Sigmoid colon (tissue), 7 donors: ENCODE results near the gene NUB1. TPM values are rescaled to one million over a fixed set of nuclear protein-coding genes. Genes with fewer than 3 reads are reported as not detected.

ENCODE experiments used
- DNase-seq: peaks from one replicate; pipeline ENCODE4 v3.0.0-alpha.2; 2019
- H3K27ac ChIP-seq, 4 donors: fragments of 200-600 bp; sonication (generic); one replicate each; pipeline ENCODE4 v1.5.1; 2016 to 2019; ENCODE audit warnings: mild to moderate bottlenecking in 1 of 4
- H3K27me3 ChIP-seq, 3 donors: fragments of 200-600 bp; sonication (generic); one replicate each; pipeline ENCODE4 v1.5.1; 2019; ENCODE audit warnings: mild to moderate bottlenecking in 1 of 3
- H3K36me3 ChIP-seq, 4 donors: fragments of 200-600 bp; sonication (generic); one replicate each; pipeline ENCODE4 v1.5.1; 2016 to 2019
- H3K4me1 ChIP-seq, 4 donors: fragments of 200-600 bp; sonication (generic); one replicate each; pipeline ENCODE4 v1.5.1; 2017 to 2019
- H3K4me3 ChIP-seq, 4 donors: fragments of 200-600 bp; sonication (generic); one replicate each; pipeline ENCODE4 v1.5.1; 2017 to 2019; ENCODE audit warnings: mild to moderate bottlenecking in 2 of 4, moderate library complexity in 1 of 4
- H3K9me3 ChIP-seq, 4 donors: fragments of 200-600 bp in 3 of 4; sonication (generic) in 3 of 4; one replicate each; pipeline versions ENCODE4 v1.5.1 to v1.6.1; 2013 to 2019
- EP300 ChIP-seq, 4 donors: sonication (generic); formaldehyde crosslinking; IDR thresholded peaks; one replicate each; pipeline ENCODE4 v1.6.1; 2017; ENCODE audit warnings: antibody characterized with exemption in 4 of 4
- POLR2A ChIP-seq, 2 donors: fragments of 450-650 bp; IDR thresholded peaks; one replicate each; pipeline ENCODE4 v1.6.1; 2016; ENCODE audit warnings: antibody characterized with exemption in 2 of 2, mild to moderate bottlenecking in 2 of 2, moderate library complexity in 2 of 2
- POLR2AphosphoS5 ChIP-seq, 4 donors: sonication (generic); formaldehyde crosslinking; IDR thresholded peaks; one replicate each; pipeline ENCODE4 v1.6.1; 2017; ENCODE audit warnings: antibody characterized with exemption in 4 of 4
- WGBS, 2 donors: extraction: QIAGEN DNeasy Blood & Tissue Kit; methylation state at CpG; one replicate each; pipeline ENCODE4 v1.1.7; 2013; 5-methylcytosine and 5-hydroxymethylcytosine counted together
- intact Hi-C: fragments of 100-400 bp; cut with DNase I; formaldehyde crosslinking; loops from one replicate; pipeline ENCODE4 v1.15.1; 2023
- polyA plus RNA-seq, 3 donors: library from polyadenylated mRNA; stranded (reverse); fragments of 200-250 nt; gene quantifications; one replicate each; pipeline ENCODE4 v1.2.3, GENCODE V29; 2013
- total RNA-seq, 4 donors: library from RNA; depleted of rRNA; stranded (reverse); fragments of >200 nt; gene quantifications; one replicate each; pipeline ENCODE4 v1.1.0, GENCODE V29; 2016
- TF ChIP-seq, protein P1 (sequence below), 4 experiments: fragments of 450-650 bp in 3 of 4; fragments of 200-600 bp in 1 of 4; IDR thresholded peaks; one replicate each; pipeline ENCODE4 v1.5.1; 2016 to 2019; ENCODE audit warnings: antibody characterized with exemption in 4 of 4, mild to moderate bottlenecking in 3 of 4, moderate library complexity in 2 of 4
- donor health status: healthy with polysubstance abuse.
- donor health status: Bipolar disorder and iron deficiency.
- donor health status: healthy.

NUB1 gene
- total and polyA plus RNA-seq, 7 donors = 36.6 to 73.8 (median 50.1) TPM

DNA sequence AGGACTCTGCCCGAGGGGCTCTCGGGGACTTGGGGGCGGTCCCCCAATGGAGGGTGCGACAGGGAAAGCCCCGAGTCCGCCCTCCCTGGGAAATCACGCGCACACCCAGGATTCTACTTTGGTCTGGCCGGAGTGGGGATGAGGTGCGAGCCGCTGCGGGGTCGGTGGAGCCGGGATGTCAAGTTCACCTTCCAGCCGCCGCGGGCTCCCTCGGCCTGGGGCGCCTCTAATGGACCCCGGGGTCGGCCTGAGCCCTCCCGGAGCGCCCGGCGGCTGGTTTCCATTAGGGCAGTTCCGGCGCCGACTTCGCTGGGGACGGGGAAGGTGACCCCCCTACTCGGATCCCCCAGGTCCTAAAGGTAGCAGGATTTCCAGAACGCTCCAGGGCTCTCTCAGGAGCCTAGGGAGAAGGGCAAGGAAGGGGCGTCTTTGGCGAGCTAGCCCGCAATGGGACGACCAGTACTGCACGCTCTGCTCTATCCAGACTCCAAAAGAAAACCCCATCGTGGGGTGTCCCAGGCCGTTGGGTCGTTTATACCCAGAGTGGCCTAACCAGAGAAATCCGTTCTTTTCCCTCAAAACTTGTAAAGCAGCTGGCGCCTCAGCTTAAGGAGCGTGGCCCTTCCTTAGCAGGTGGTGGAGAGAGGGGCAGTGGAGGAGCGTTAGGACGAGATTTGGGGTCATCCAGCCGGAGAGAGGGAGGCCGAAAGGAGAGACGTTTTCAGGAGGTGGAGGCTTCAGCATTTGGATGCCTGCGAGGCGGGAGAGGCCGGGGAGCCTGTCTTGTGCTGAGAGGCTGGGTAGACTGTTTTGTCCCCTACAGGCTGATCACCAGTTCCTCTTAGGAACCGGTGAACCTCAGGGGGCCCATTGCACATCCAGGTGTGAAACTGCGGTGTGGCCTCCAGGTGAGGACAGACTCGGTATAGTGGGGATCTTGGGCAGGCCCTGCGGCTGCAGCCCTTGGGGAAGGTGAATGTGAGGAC, 69.1 kb downstream of the NUB1 start:
- H3K4me1 ChIP-seq = peaks cover 0 to 22% (median 17%) of the 10 kb centered on the region in 4 donors
- H3K27ac ChIP-seq = peak overlapping the region; percentile 59 to 71 (median 66)
- peak; percentile 71 for DNase-seq
- 23 to 27% methylated on average over 55 of the region's 55 CpGs for WGBS, 2 donors
- TF ChIP-seq POLR2A (IDR thresholded peaks at IDR 0.05) (no peak), POLR2AphosphoS5 (IDR thresholded peaks at IDR 0.05) (peak in 2 of 4 donors; percentile 20 to 30), EP300 (IDR thresholded peaks at IDR 0.05) (no peak)
- TF ChIP-seq, protein P1, sequence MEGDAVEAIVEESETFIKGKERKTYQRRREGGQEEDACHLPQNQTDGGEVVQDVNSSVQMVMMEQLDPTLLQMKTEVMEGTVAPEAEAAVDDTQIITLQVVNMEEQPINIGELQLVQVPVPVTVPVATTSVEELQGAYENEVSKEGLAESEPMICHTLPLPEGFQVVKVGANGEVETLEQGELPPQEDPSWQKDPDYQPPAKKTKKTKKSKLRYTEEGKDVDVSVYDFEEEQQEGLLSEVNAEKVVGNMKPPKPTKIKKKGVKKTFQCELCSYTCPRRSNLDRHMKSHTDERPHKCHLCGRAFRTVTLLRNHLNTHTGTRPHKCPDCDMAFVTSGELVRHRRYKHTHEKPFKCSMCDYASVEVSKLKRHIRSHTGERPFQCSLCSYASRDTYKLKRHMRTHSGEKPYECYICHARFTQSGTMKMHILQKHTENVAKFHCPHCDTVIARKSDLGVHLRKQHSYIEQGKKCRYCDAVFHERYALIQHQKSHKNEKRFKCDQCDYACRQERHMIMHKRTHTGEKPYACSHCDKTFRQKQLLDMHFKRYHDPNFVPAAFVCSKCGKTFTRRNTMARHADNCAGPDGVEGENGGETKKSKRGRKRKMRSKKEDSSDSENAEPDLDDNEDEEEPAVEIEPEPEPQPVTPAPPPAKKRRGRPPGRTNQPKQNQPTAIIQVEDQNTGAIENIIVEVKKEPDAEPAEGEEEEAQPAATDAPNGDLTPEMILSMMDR (IDR thresholded peaks at IDR 0.05) = no peak
- peak overlapping the region; percentile 35 to 53 (median 44) for H3K4me3 ChIP-seq
- H3K9me3 ChIP-seq = no peaks in the 10 kb centered on the region
- intact Hi-C loops = loop anchor here (5.0 kb wide), 1 partner anchor 37 kb away; no protein-coding TSS in a partner anchor
- H3K36me3 ChIP-seq = no peaks in the 10 kb centered on the region
- peaks cover 22 to 56% (median 36%) of the 10 kb centered on the region in 3 donors for H3K27me3 ChIP-seq

DNA sequence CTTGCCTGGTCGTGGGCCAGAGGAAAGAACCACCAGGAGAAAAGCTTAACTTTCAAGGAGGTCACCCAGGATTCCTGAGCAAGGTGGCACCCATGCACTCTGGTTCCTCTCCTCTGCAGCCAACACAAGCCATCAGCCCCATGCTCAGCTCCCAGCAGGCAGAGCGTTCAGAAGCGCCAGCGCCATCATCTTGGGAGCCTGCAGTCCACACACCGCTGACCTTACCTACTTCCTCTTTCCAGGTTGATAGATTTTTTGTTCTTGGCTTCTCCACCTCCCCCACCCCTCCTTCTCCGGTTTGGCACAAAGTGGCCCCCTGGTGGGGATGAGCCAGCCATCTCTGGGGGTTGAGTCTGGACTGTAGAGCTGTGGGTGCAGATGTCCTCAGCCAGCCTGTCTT, 69.9 kb downstream of the NUB1 start:
- WGBS, 2 donors = 52 to 75% methylated on average over 6 of the region's 6 CpGs
- TF ChIP-seq POLR2A (IDR thresholded peaks at IDR 0.05) (no peak), POLR2AphosphoS5 (IDR thresholded peaks at IDR 0.05) (no peak), EP300 (IDR thresholded peaks at IDR 0.05) (no peak)
- TF ChIP-seq, protein P1 (IDR thresholded peaks at IDR 0.05) = no peak
- Histone ChIP-seq H3K4me1 (peaks cover 0 to 22% (median 17%) of the 10 kb centered on the region in 4 donors), H3K36me3 (no peaks in the 10 kb centered on the region), H3K9me3 (no peaks in the 10 kb centered on the region), H3K27ac (no peak overlapping the region), H3K27me3 (peaks cover 22 to 56% (median 36%) of the 10 kb centered on the region in 3 donors), H3K4me3 (no peak overlapping the region)
- intact Hi-C loops = loop anchor here (5.0 kb wide), 1 partner anchor 36 kb away; no protein-coding TSS in a partner anchor
- no peak for DNase-seq

DNA sequence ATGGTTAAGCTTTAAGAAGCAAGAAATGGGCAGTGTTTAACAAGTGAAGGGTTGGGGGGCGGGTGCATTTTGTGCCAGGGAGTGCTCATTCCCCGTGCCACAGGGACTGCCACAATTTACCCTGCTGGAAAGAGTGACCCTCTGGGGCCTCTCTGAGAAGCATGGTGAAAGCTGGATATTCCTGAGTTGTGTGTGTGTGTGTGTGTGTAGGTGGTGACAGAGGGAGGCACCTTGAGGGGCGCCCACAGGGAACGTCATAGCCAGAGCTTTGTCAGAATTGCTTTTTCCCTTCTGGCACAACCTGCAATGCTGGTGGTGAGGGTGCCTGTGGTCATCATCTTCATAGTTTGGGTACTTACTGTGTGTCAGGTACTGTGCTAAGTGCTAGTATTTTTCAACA, 70.7 kb downstream of the NUB1 start:
- TF ChIP-seq POLR2AphosphoS5 (IDR thresholded peaks at IDR 0.05) = no peak
- TF ChIP-seq POLR2A (IDR thresholded peaks at IDR 0.05) = no peak
- TF ChIP-seq, protein P1 (IDR thresholded peaks at IDR 0.05) = no peak
- no peak for TF ChIP-seq EP300 (IDR thresholded peaks at IDR 0.05)
- peaks cover 22 to 53% (median 34%) of the 10 kb centered on the region in 3 donors for H3K27me3 ChIP-seq
- WGBS, 2 donors = 64 to 80% methylated on average over 4 of the region's 4 CpGs
- peaks cover 0 to 22% (median 17%) of the 10 kb centered on the region in 4 donors for H3K4me1 ChIP-seq
- no peaks in the 10 kb centered on the region for H3K9me3 ChIP-seq
- intact Hi-C loops = loop anchor here (5.0 kb wide), 1 partner anchor 35 kb away; no protein-coding TSS in a partner anchor
- H3K4me3 ChIP-seq = no peak overlapping the region
- no peak for DNase-seq
- no peaks in the 10 kb centered on the region for H3K36me3 ChIP-seq
- no peak overlapping the region for H3K27ac ChIP-seq

DNA sequence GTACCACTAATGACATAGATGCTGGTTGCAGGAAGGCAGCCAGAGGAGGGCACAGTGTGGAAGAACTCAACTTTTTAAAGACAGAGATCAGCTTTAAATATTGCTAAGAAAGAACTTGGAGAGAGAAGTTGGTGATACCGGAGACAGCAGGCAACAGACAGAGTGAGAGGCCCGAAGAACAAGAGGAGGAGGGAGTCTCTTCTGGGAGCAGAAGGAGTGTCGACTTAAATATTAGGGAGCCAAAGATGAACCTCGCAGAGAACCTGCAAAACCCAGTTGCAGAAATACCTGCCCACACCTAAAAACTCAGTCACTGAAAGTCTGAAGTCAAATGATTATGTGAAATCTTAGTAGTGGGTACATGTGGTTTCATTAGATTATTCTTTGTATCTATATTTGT, 71.6 kb downstream of the NUB1 start:
- no peaks in the 10 kb centered on the region for H3K36me3 ChIP-seq
- WGBS, 2 donors = 85 to 88% methylated on average over 4 of the region's 4 CpGs
- peaks cover 0 to 22% (median 17%) of the 10 kb centered on the region in 4 donors for H3K4me1 ChIP-seq
- TF ChIP-seq POLR2A (IDR thresholded peaks at IDR 0.05) (no peak), POLR2AphosphoS5 (IDR thresholded peaks at IDR 0.05) (no peak), EP300 (IDR thresholded peaks at IDR 0.05) (no peak)
- TF ChIP-seq, protein P1 (IDR thresholded peaks at IDR 0.05) = no peak
- H3K9me3 ChIP-seq = no peaks in the 10 kb centered on the region
- H3K4me3 ChIP-seq = no peak overlapping the region
- peaks cover 22 to 49% (median 27%) of the 10 kb centered on the region in 3 donors for H3K27me3 ChIP-seq
- H3K27ac ChIP-seq = no peak overlapping the region
- intact Hi-C loops = loop anchor here (5.0 kb wide), 1 partner anchor 34 kb away; no protein-coding TSS in a partner anchor
- no peak for DNase-seq
